H1 (cell line): ENCODE measurements around the gene RGS6.

ENCODE experiments used
- BACH1 ChIP-seq: IDR thresholded peaks from 2 replicates; pipeline ENCODE4 v1.6.1; 2012; ENCODE audit warnings: low read length, improper control_type of control experiment
- EZH2 ChIP-seq: fragments of 200-600 bp; sonication (generic); IDR thresholded peaks from 2 replicates; pipeline ENCODE4 v1.7.1; 2012; ENCODE audit warnings: low read depth, mild to moderate bottlenecking, moderate library complexity, low read length, inconsistent platforms; ENCODE audit not compliant: severe bottlenecking
- HDAC6 ChIP-seq: IDR thresholded peaks from one replicate; pipeline ENCODE4 v1.7.1; 2012; ENCODE audit warnings: low read depth, mild to moderate bottlenecking, inconsistent platforms, low read length, moderate library complexity
- NRF1 ChIP-seq: IDR thresholded peaks from 2 replicates; pipeline ENCODE4 v1.6.1; 2011; ENCODE audit warnings: mild to moderate bottlenecking, low read depth, low read length, improper control_type of control experiment
- POLR2A ChIP-seq, 2 experiments: IDR thresholded peaks; 1 replicate in 1 of 2; 2 replicates in 1 of 2; pipeline ENCODE4 v1.6.1; 2011; ENCODE audit warnings: low read depth in 2 of 2, low read length in 2 of 2, mild to moderate bottlenecking in 2 of 2; ENCODE audit errors: control extremely low read depth in 1 of 2
- POLR2AphosphoS5 ChIP-seq: IDR thresholded peaks from 2 replicates; pipeline ENCODE4 v1.6.1; 2011; ENCODE audit warnings: low read depth, low read length
- RAD21 ChIP-seq, 2 experiments: IDR thresholded peaks in 1 of 2; conservative IDR thresholded peaks in 1 of 2; 2 replicates each; pipeline ENCODE4 v1.6.1; 2011; ENCODE audit warnings: low read depth in 2 of 2, low read length in 2 of 2, improper control_type of control experiment in 1 of 2, inconsistent platforms in 1 of 2, mild to moderate bottlenecking in 1 of 2, moderate library complexity in 1 of 2
- RXRA ChIP-seq: IDR thresholded peaks from 2 replicates; pipeline ENCODE4 v1.6.1; 2011; ENCODE audit warnings: low read depth, mild to moderate bottlenecking, low read length, moderate library complexity; ENCODE audit not compliant: insufficient read depth
- TCF12 ChIP-seq: IDR thresholded peaks from 2 replicates; pipeline ENCODE4 v1.6.1; 2011; ENCODE audit warnings: low read depth, mild to moderate bottlenecking, low read length
- TF ChIP-seq, protein P1 (sequence below), 3 experiments: IDR thresholded peaks; 1 replicate in 2 of 3; 2 replicates in 1 of 3; pipeline versions ENCODE4 v1.5.1 to v1.6.1; 2011; ENCODE audit warnings: low read length in 3 of 3, mild to moderate bottlenecking in 3 of 3, inconsistent platforms in 2 of 3, low read depth in 1 of 3, moderate library complexity in 1 of 3; ENCODE audit not compliant: insufficient read depth in 1 of 3; ENCODE audit errors: control extremely low read depth in 1 of 3
- TF ChIP-seq, protein P2 (sequence below): IDR thresholded peaks from 2 replicates; pipeline ENCODE4 v1.6.1; 2011; ENCODE audit warnings: low read length, improper control_type of control experiment
- TF ChIP-seq, protein P3 (sequence below): IDR thresholded peaks from 2 replicates; pipeline ENCODE4 v1.6.1; 2012; ENCODE audit warnings: inconsistent platforms

DNA sequence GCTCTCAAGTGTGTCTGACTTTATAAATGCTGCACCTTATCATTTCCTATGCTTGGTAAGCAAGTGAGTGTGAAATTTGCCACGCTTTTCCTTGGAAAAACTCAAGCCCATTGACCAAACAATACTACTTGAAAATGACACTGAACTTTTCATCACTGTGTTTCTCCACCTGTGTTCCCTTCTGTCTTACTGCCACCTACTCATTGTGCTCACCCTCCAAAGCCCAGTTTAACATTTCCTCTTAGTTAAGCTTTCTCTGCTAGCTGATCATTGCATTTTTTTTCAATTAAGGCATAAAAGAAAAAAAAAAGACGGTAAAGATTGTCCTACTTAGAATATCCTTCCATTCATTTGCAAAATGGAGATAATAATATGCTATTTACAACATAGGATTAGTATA lies 516.0 kb downstream of the RGS6 start:
- TF ChIP-seq EZH2 (no peak), RXRA (no peak), POLR2A (IDR thresholded peaks at IDR 0.05; ENCODE audit: control extremely low read depth in 1 of 2, low read depth in 2 of 2, low read length in 2 of 2) (no peak), POLR2AphosphoS5 (no peak), NRF1 (no peak), BACH1 (no peak), TCF12 (no peak), RAD21 (IDR thresholded peaks at IDR 0.05 in 1 of 2, conservative IDR thresholded peaks at IDR 0.05 in 1 of 2; ENCODE audit: low read depth in 2 of 2, low read length in 2 of 2) (no peak), HDAC6 (no peak)
- TF ChIP-seq, protein P1, sequence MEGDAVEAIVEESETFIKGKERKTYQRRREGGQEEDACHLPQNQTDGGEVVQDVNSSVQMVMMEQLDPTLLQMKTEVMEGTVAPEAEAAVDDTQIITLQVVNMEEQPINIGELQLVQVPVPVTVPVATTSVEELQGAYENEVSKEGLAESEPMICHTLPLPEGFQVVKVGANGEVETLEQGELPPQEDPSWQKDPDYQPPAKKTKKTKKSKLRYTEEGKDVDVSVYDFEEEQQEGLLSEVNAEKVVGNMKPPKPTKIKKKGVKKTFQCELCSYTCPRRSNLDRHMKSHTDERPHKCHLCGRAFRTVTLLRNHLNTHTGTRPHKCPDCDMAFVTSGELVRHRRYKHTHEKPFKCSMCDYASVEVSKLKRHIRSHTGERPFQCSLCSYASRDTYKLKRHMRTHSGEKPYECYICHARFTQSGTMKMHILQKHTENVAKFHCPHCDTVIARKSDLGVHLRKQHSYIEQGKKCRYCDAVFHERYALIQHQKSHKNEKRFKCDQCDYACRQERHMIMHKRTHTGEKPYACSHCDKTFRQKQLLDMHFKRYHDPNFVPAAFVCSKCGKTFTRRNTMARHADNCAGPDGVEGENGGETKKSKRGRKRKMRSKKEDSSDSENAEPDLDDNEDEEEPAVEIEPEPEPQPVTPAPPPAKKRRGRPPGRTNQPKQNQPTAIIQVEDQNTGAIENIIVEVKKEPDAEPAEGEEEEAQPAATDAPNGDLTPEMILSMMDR (IDR thresholded peaks at IDR 0.05; ENCODE audit: control extremely low read depth in 1 of 3, insufficient read depth in 1 of 3, low read depth in 1 of 3, low read length in 3 of 3), result no peak
- TF ChIP-seq, protein P2, sequence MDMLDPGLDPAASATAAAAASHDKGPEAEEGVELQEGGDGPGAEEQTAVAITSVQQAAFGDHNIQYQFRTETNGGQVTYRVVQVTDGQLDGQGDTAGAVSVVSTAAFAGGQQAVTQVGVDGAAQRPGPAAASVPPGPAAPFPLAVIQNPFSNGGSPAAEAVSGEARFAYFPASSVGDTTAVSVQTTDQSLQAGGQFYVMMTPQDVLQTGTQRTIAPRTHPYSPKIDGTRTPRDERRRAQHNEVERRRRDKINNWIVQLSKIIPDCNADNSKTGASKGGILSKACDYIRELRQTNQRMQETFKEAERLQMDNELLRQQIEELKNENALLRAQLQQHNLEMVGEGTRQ, result no peak
- TF ChIP-seq, protein P3, sequence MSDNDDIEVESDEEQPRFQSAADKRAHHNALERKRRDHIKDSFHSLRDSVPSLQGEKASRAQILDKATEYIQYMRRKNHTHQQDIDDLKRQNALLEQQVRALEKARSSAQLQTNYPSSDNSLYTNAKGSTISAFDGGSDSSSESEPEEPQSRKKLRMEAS, result no peak
